OCI-LY1 (cell line): Measurements from ENCODE around the gene MMADHC.

Experiments
- H2AFZ ChIP-seq: fragments of 200-600 bp; sonication (generic), shearing (Covaris generic); 2 replicates; pipeline ENCODE4 v1.6.0; 2014; ENCODE audit warnings: antibody characterized with exemption, mild to moderate bottlenecking, low read length
- H3F3A ChIP-seq: fragments of 200-600 bp; sonication (generic), shearing (Covaris generic); 2 replicates; pipeline ENCODE4 v1.6.0; 2014; ENCODE audit warnings: mild to moderate bottlenecking, antibody characterized with exemption, low read length, moderate library complexity; ENCODE audit not compliant: insufficient read depth
- H3K27ac ChIP-seq: fragments of 200-600 bp; sonication (generic); 2 replicates; pipeline ENCODE4 v1.5.1; 2014; ENCODE audit warnings: low read length, mixed run types, mild to moderate bottlenecking, low read depth; ENCODE audit not compliant: poor library complexity, severe bottlenecking
- H3K27me3 ChIP-seq: fragments of 200-600 bp; sonication (generic); 2 replicates; pipeline ENCODE4 v1.6.0; 2014; ENCODE audit warnings: antibody characterized with exemption, mild to moderate bottlenecking, low read length, moderate library complexity; ENCODE audit not compliant: insufficient read depth
- H3K36me3 ChIP-seq: fragments of 200-600 bp; sonication (generic); 2 replicates; pipeline ENCODE4 v1.6.1; 2014; ENCODE audit warnings: mild to moderate bottlenecking, antibody characterized with exemption, low read length, moderate library complexity, mixed read lengths; ENCODE audit not compliant: insufficient read depth
- H3K4me1 ChIP-seq: fragments of 200-600 bp; sonication (generic); 2 replicates; pipeline ENCODE4 v1.5.1; 2014; ENCODE audit warnings: mild to moderate bottlenecking, low read length, moderate library complexity; ENCODE audit not compliant: insufficient read depth, severe bottlenecking
- H3K4me2 ChIP-seq: fragments of 200-600 bp; sonication (generic), shearing (Covaris generic); 2 replicates; pipeline ENCODE4 v1.6.1; 2014; ENCODE audit warnings: low read length
- H3K4me3 ChIP-seq: fragments of 200-600 bp; sonication (generic); 2 replicates; pipeline ENCODE4 v1.5.1; 2014; ENCODE audit warnings: low read length, low read depth, mild to moderate bottlenecking, mixed read lengths; ENCODE audit not compliant: poor library complexity, severe bottlenecking
- H3K79me2 ChIP-seq: fragments of 200-600 bp; shearing (Covaris generic); 2 replicates; pipeline ENCODE4 v1.6.1; 2016; ENCODE audit warnings: mixed run types, low read length, mixed read lengths; ENCODE audit not compliant: insufficient read depth
- H3K9ac ChIP-seq: fragments of 200-600 bp; sonication (generic), shearing (Covaris generic); 2 replicates; pipeline ENCODE4 v1.6.1; 2014; ENCODE audit warnings: mild to moderate bottlenecking, low read length, mixed read lengths
- H3K9me2 ChIP-seq: fragments of 200-600 bp; sonication (generic), shearing (Covaris generic); 2 replicates; pipeline ENCODE4 v1.6.1; 2014; ENCODE audit warnings: low read depth, mild to moderate bottlenecking, low read length, mixed read lengths
- H3K9me3 ChIP-seq: fragments of 200-600 bp; shearing (Covaris generic); 2 replicates; pipeline ENCODE4 v1.6.1; 2014; ENCODE audit warnings: low read length, mixed read lengths
- H4K20me1 ChIP-seq: fragments of 200-600 bp; sonication (generic), shearing (Covaris generic); 2 replicates; pipeline ENCODE4 v1.6.0; 2016; ENCODE audit warnings: mild to moderate bottlenecking, low read length; ENCODE audit not compliant: insufficient read depth
- CTCF ChIP-seq: fragments of 200-600 bp; sonication (generic), shearing (Covaris generic); IDR thresholded peaks from 2 replicates; pipeline ENCODE4 v1.5.1; 2017; ENCODE audit warnings: mild to moderate bottlenecking, antibody characterized with exemption, low read length, moderate library complexity, mixed read lengths
- EZH2 ChIP-seq: fragments of 200-600 bp; sonication (generic), shearing (Covaris generic); IDR thresholded peaks from 2 replicates; pipeline ENCODE4 v1.8.0; 2017; ENCODE audit warnings: borderline replicate concordance, mixed run types, mild to moderate bottlenecking, antibody characterized with exemption, low read length, moderate library complexity, mixed read lengths

Gene MMADHC

GRCh38 chr2:149585166-149585885 is 2.2 kb downstream of the MMADHC start:
- Histone ChIP-seq H3K27ac (no peak overlapping the region), H3K36me3 (peaks cover 57% of the 10 kb centered on the region)

GRCh38 chr2:149579972-149580882 is 7.3 kb downstream of the MMADHC start:
- H3K27ac ChIP-seq, result no peak overlapping the region
- H3F3A ChIP-seq, result no peaks in the 10 kb centered on the region
- no peaks in the 10 kb centered on the region for H3K27me3 ChIP-seq
- H3K4me3 ChIP-seq, result no peak overlapping the region
- no peak overlapping the region for H3K9ac ChIP-seq
- H3K9me3 ChIP-seq, result no peaks in the 10 kb centered on the region
- H2AFZ ChIP-seq, result no peak overlapping the region
- H3K79me2 ChIP-seq, result peaks cover 22% of the 10 kb centered on the region
- H3K9me2 ChIP-seq, result no peaks in the 10 kb centered on the region
- H3K36me3 ChIP-seq, result peaks cover 97% of the 10 kb centered on the region
- no peak for TF ChIP-seq EZH2
- no peak for TF ChIP-seq CTCF
- H3K4me2 ChIP-seq, result no peak overlapping the region
- no peaks in the 10 kb centered on the region for H4K20me1 ChIP-seq
- H3K4me1 ChIP-seq, result peaks cover 16% of the 10 kb centered on the region

More at GRCh38 chr2:149585166-149585885, 2.2 kb downstream of the MMADHC start:
- H2AFZ ChIP-seq, result no peak overlapping the region
- H3K4me1 ChIP-seq, result peaks cover 35% of the 10 kb centered on the region
- H3K4me3 ChIP-seq, result peak overlapping the region; percentile 97
- no peaks in the 10 kb centered on the region for H3K9me2 ChIP-seq
- H3K27me3 ChIP-seq, result no peaks in the 10 kb centered on the region
- H3F3A ChIP-seq, result no peaks in the 10 kb centered on the region
- peak overlapping the region; percentile 98 for H3K9ac ChIP-seq
- H3K4me2 ChIP-seq, result peak overlapping the region; percentile 93
- H4K20me1 ChIP-seq, result no peaks in the 10 kb centered on the region
- no peaks in the 10 kb centered on the region for H3K9me3 ChIP-seq
- peaks cover 43% of the 10 kb centered on the region for H3K79me2 ChIP-seq
- TF ChIP-seq CTCF (no peak), EZH2 (no peak)

GRCh38 chr2:149577269-149577668 is 10.3 kb downstream of the MMADHC start:
- no peaks in the 10 kb centered on the region for H3F3A ChIP-seq
- no peak overlapping the region for H3K4me3 ChIP-seq
- no peaks in the 10 kb centered on the region for H4K20me1 ChIP-seq
- no peaks in the 10 kb centered on the region for H3K4me1 ChIP-seq
- H3K36me3 ChIP-seq, result peaks cover 96% of the 10 kb centered on the region
- H3K9me3 ChIP-seq, result no peaks in the 10 kb centered on the region
- H3K79me2 ChIP-seq, result no peaks in the 10 kb centered on the region
- no peak overlapping the region for H3K4me2 ChIP-seq
- TF ChIP-seq CTCF, result no peak
- no peak for TF ChIP-seq EZH2
- H3K9ac ChIP-seq, result no peak overlapping the region
- H3K27me3 ChIP-seq, result no peaks in the 10 kb centered on the region
- no peak overlapping the region for H2AFZ ChIP-seq
- H3K9me2 ChIP-seq, result no peaks in the 10 kb centered on the region
- H3K27ac ChIP-seq, result no peak overlapping the region
